ENCODE data around the gene CXCL9. TPM values are rescaled to one million over a fixed set of nuclear protein-coding genes. Genes with fewer than 3 reads are reported as not detected.

CXCL9 gene
- 10 to 100 TPM in 1 of 4 donors, 1 to 10 TPM in 2, under 1 TPM in 1; 0.75 to 13.3 (median 2.6) TPM for total RNA-seq

GRCh38 chr4:76007089-76007862 is at the start of gene CXCL9:
TSS of gene CXCL9 (minus strand) at chr4:76007509. CDS start at chr4:76007449, 60 bp downstream.
- no peak for TF ChIP-seq CTCF (IDR thresholded peaks at IDR 0.05; ENCODE audit: low read depth)

GRCh38 chr4:76055421-76055820 is 48.1 kb upstream of the CXCL9 start:
- TF ChIP-seq CTCF (IDR thresholded peaks at IDR 0.05; ENCODE audit: low read depth): no peak

GRCh38 chr4:76055016-76055415 is 47.7 kb upstream of the CXCL9 start:
- TF ChIP-seq CTCF (IDR thresholded peaks at IDR 0.05; ENCODE audit: low read depth): no peak

- TF ChIP-seq CTCF (IDR thresholded peaks at IDR 0.05; ENCODE audit: low read depth): no peak
These were observed 46.4 kb upstream of the CXCL9 start for GRCh38 chr4:76053730-76054129.

- TF ChIP-seq CTCF (IDR thresholded peaks at IDR 0.05; ENCODE audit: low read depth): no peak
These were observed 29.5 kb upstream of the CXCL9 start for GRCh38 chr4:76036855-76037254.

GRCh38 chr4:76035799-76036380 is 28.6 kb upstream of the CXCL9 start, which contains the start of gene CXCL11:
TSS of gene CXCL11 (minus strand) at chr4:76036070. CDS start at chr4:76035987, 83 bp downstream.
- TF ChIP-seq CTCF (IDR thresholded peaks at IDR 0.05; ENCODE audit: low read depth): no peak

- TF ChIP-seq CTCF (IDR thresholded peaks at IDR 0.05; ENCODE audit: low read depth): no peak
These were observed 27.8 kb upstream of the CXCL9 start for GRCh38 chr4:76035141-76035540.
